ENCODE data around the gene CCL15.
"Not testable (repeated sequence)": the region's sequence is repeated elsewhere in the genome, so short reads cannot be mapped to it uniquely, and the experiment has no call there.

CCL15 gene

DNA sequence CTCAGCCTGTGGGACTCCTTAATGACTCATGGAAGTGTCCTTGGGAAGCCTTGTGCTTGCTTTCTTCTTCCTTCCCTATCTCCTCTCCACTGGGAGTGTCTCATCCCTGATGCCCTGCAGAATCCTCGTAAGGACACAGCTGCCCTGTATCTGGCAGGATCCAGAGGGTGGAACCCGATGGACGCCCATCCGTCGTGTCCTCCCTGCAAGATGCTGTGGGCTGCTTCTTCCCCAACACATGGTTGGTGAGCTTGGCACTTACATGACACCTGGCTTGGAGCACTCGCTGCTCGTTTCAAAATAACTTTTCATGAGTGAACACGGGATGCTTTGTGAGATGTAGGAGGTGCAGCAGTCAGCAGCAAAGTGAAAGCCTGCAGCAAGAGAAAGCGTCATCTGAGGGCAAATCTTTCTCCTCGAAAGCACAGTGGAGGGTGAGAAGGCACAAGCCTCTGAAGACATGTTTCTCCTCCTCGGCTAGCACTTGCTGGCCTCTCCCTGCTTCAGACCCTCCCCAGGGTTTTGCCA, 3.3 kb downstream of the CCL15 start:
- no peak for TF ChIP-seq CTCF (conservative IDR thresholded peaks at IDR 0.05; ENCODE audit: low read length)

DNA sequence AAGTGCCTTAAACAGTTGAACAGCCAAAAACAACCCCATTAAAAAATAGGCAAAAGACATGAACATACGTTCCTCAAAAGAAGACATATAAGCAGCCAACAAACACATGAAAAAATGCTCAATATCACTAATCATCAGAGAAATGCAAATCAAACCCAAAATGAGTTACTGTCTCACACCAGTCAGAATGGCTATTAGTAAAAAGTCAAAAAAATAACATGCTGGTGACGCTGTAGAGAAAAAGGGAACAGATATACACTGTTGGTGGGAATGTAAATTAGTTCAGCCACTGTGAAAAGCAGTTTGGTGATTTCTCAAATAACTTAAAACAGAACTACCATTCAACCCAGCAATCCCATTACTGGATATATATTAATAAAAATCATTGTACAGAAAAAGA, 6.0 kb downstream of the CCL15 start:
- DNase-seq (ENCODE audit: low read depth); H3K4me3 ChIP-seq (ENCODE audit: low read length): not testable (repeated sequence)

More for the DNA sequence above, 3.3 kb downstream of the CCL15 start:
- no peak for DNase-seq (ENCODE audit: low read depth)
- no peak overlapping the region for H3K4me3 ChIP-seq (ENCODE audit: low read length)

DNA sequence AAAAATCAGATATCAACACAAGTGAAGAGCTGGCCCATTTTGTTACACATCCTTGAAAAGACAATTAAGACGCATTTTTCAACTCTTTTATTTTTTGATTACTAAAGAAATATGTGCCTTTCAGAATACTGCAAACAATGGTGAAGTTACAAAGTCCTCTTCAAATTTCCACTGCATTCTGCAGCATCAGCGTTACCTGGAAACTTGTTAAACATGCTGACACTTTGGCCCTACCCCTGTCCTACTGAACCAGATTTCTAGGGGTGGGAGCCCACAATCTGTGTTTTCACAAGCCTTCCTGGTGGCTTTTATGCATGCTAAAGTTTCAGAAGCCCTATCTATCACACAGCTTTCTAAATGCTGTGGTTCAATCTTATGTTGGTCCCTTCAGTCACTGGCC, 10.3 kb downstream of the CCL15 start:
- no peak for TF ChIP-seq CTCF (conservative IDR thresholded peaks at IDR 0.05; ENCODE audit: low read length)
- no peak for DNase-seq (ENCODE audit: low read depth)
- H3K4me3 ChIP-seq (ENCODE audit: low read length) = no peak overlapping the region

GRCh38 chr17:35988164-35988563, 13.2 kb downstream of the CCL15 start:
- H3K4me3 ChIP-seq (ENCODE audit: low read length) = no peak overlapping the region
- no peak for TF ChIP-seq CTCF (conservative IDR thresholded peaks at IDR 0.05; ENCODE audit: low read length)
- no peak for DNase-seq (ENCODE audit: low read depth)

DNA sequence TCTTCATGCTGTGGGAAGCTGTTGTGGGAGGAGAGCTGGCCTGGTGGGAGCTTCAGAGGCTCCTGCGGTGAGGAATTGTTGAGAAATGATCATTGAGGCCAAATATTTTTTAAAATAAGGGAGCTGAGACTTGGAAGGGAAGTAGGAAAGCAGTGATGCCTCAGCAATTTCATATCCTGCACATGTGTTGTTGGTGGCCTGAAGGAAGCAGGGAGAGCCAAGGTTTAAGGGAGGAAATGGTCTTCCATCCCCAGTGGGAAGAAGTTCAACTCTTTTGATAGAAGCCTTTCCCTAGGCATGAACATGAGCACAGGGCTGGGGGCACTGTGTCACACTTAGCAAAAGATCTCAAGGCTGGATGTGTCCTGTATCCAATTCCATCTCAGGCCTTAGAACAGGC, 14.7 kb downstream of the CCL15 start, which contains the start of gene CCL14:
Gene CCL14 (minus strand): TSS at position 87 of the 400 bp plus-strand sequence. CDS start 80 bp downstream, at position 7.
- no peak within 1 kb of the TSS for H3K4me3 ChIP-seq (ENCODE audit: low read length)
- no peak for TF ChIP-seq CTCF (conservative IDR thresholded peaks at IDR 0.05; ENCODE audit: low read length)
- DNase-seq (ENCODE audit: low read depth) = no peak

- no peak overlapping the region for H3K4me3 ChIP-seq (ENCODE audit: low read length)
- TF ChIP-seq CTCF (conservative IDR thresholded peaks at IDR 0.05; ENCODE audit: low read length) = no peak
- no peak for DNase-seq (ENCODE audit: low read depth)
Observed at GRCh38 chr17:35984140-35984539, 17.2 kb downstream of the CCL15 start.

DNA sequence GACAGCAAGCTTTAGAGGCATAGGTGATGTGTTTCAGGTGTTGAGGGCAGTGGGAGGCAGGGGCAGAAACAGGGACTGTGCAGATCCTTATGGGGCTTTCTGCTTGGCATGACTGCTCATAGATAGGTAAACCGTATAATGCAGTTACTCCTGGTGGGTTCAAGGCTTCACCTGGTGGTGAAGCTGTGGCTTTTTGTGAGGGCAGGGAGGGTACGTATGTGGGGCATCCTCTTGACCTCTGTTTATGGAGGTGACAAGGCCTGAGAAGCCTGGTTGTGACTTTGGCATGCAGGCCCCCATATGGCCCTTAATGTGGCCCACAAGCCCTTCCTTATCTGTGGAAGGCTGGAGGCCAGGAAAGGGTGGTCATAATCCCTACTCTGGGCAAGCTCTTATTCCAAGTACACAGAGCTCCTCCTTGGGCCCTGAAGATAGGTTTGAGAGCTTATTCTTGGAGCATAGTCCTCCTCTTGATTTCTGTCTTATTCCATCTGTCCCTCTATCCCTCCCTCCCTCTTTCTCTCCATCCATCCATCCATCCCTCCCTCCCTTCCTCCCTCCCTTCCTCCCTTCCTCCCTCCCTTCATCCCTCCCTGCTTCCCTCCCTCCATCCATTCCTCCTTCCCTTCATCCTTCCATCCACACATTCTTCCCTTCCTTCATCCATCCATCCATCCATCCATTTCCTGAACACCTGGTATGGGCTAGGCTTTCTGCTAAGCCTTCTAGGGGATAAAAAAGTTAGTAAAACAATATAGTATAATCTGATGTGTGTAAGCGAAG, 18.8 kb downstream of the CCL15 start:
- no peak for TF ChIP-seq CTCF (conservative IDR thresholded peaks at IDR 0.05; ENCODE audit: low read length)
- H3K4me3 ChIP-seq (ENCODE audit: low read length) = no peak overlapping the region
- no peak for DNase-seq (ENCODE audit: low read depth)

Measured in AG10803 (cell line).